ENCODE results near the gene PLXDC2.

The PLXDC2 gene

DNA sequence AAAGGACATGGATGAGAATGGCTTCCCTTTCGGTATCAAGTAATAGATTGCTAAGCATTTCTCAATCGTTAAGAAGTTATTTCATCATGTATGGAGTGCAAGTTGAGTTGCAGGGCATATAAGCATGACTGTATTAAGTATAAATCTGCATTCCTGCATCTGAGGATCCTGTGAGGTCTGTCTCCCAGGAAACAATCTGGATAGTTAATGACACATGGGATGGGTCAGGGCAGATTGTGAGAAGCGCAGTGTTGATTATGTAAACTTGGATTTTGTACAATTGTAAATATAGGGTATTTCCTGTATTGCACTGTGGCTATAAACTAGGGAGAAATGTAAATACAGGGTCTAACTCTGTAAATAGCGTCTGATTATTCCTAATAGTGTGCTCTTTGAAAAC lies 102.6 kb downstream of the PLXDC2 start:
- no peaks in the 10 kb centered on the region for H3K9me3 ChIP-seq (ENCODE audit: severe bottlenecking)
- ATAC-seq (ENCODE audit: low read depth) = peak; percentile 78
- no peaks in the 10 kb centered on the region for H3K36me3 ChIP-seq (ENCODE audit: low read depth)
- TF ChIP-seq CTCF (IDR thresholded peaks at IDR 0.05; ENCODE audit: poor library complexity, severe bottlenecking) = no peak
- H3K27me3 ChIP-seq (ENCODE audit: insufficient read depth, poor library complexity, severe bottlenecking) = no peaks in the 10 kb centered on the region
- DNase-seq (ENCODE audit: low spot score) = no peak
- H3K27ac ChIP-seq (ENCODE audit: poor library complexity, severe bottlenecking) = peak overlapping the region; percentile 91
- H3K4me3 ChIP-seq (ENCODE audit: severe bottlenecking) = no peak overlapping the region
- H3K4me1 ChIP-seq (ENCODE audit: insufficient read depth, poor library complexity, severe bottlenecking) = peaks cover 55% of the 10 kb centered on the region

GRCh38 chr10:19919671-19920070 lies 103.4 kb downstream of the PLXDC2 start:
- Histone ChIP-seq H3K27ac (ENCODE audit: poor library complexity, severe bottlenecking) (peak overlapping the region; percentile 91), H3K4me1 (ENCODE audit: insufficient read depth, poor library complexity, severe bottlenecking) (peaks cover 55% of the 10 kb centered on the region), H3K9me3 (ENCODE audit: severe bottlenecking) (no peaks in the 10 kb centered on the region), H3K4me3 (ENCODE audit: severe bottlenecking) (no peak overlapping the region), H3K36me3 (ENCODE audit: low read depth) (no peaks in the 10 kb centered on the region), H3K27me3 (ENCODE audit: insufficient read depth, poor library complexity, severe bottlenecking) (no peaks in the 10 kb centered on the region)
- no peak for ATAC-seq (ENCODE audit: low read depth)
- no peak for DNase-seq (ENCODE audit: low spot score)
- no peak for TF ChIP-seq CTCF (IDR thresholded peaks at IDR 0.05; ENCODE audit: poor library complexity, severe bottlenecking)

DNA sequence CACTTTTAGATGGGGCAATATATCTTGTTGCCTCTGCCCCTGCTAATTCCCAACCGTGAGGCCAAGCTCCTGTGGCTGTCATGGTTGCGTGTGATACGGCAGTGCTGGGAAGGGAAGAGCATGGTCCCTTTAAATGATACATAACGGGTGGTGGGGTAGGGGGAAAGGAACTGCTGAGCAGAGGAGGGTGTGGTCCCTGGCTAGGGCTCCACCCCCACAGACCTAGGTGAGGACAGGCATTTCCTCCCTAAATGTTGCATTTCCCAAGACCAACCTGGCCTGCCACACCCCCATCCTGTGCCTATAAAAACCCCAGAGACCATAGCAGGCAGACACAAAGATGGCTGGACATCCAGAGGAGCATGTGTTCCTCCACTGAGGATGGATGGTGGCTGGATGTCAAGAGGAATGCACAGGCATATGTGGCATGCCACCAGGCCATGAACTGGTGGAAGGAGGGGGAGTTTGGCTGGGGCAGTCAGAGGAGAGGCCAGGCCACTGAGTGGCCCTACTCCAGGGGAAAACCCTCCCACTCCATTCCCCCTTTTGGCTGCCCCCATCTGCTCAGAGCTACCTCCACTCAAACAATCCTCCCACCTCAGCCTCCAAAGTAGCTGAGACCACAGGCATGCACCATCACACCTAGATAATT lies 104.0 kb downstream of the PLXDC2 start:
- H3K4me1 ChIP-seq (ENCODE audit: insufficient read depth, poor library complexity, severe bottlenecking) = peaks cover 55% of the 10 kb centered on the region
- H3K27me3 ChIP-seq (ENCODE audit: insufficient read depth, poor library complexity, severe bottlenecking) = no peaks in the 10 kb centered on the region
- H3K4me3 ChIP-seq (ENCODE audit: severe bottlenecking) = no peak overlapping the region
- no peaks in the 10 kb centered on the region for H3K9me3 ChIP-seq (ENCODE audit: severe bottlenecking)
- no peaks in the 10 kb centered on the region for H3K36me3 ChIP-seq (ENCODE audit: low read depth)
- no peak for ATAC-seq (ENCODE audit: low read depth)
- no peak for TF ChIP-seq CTCF (IDR thresholded peaks at IDR 0.05; ENCODE audit: poor library complexity, severe bottlenecking)
- DNase-seq (ENCODE audit: low spot score) = no peak
- peak overlapping the region; percentile 91 for H3K27ac ChIP-seq (ENCODE audit: poor library complexity, severe bottlenecking)

GRCh38 chr10:19921300-19922140 lies 105.3 kb downstream of the PLXDC2 start:
- no peak for TF ChIP-seq CTCF (IDR thresholded peaks at IDR 0.05; ENCODE audit: poor library complexity, severe bottlenecking)
- Histone ChIP-seq H3K9me3 (ENCODE audit: severe bottlenecking) (no peaks in the 10 kb centered on the region), H3K4me3 (ENCODE audit: severe bottlenecking) (no peak overlapping the region), H3K27me3 (ENCODE audit: insufficient read depth, poor library complexity, severe bottlenecking) (no peaks in the 10 kb centered on the region), H3K36me3 (ENCODE audit: low read depth) (no peaks in the 10 kb centered on the region), H3K4me1 (ENCODE audit: insufficient read depth, poor library complexity, severe bottlenecking) (peaks cover 55% of the 10 kb centered on the region), H3K27ac (ENCODE audit: poor library complexity, severe bottlenecking) (peak overlapping the region; percentile 91)
- no peak for ATAC-seq (ENCODE audit: low read depth)
- DNase-seq (ENCODE audit: low spot score) = no peak

Measured in RWPE2 (cell line).